ENCODE results near the gene RAB27B.

RAB27B gene

DNA sequence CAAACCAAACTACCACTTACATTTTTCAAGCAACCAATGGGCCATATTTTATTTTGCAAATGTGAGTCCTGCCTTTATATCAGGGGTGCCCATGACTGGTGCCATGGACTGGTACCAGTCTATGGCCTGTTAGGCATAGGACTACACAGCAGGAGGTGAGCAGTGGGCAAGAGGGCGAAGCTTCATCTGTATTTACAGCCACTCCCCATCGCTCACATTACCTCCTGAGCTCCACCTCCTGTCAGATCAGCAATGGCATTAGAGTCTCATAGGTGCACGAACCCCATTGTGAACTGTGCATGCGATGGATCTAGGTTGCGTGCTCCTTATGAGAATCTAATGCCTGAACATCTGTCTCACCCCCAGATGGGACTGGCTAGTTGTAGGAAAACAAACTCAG, 77.4 kb downstream of the RAB27B start:
- Histone ChIP-seq H3K9ac (ENCODE audit: low read length) (no peak overlapping the region), H3K4me3 (ENCODE audit: low read length) (no peak overlapping the region), H3K4me1 (ENCODE audit: control insufficient read depth, insufficient read depth, low read length) (no peaks in the 10 kb centered on the region), H3K27ac (ENCODE audit: low read depth, low read length) (no peak overlapping the region), H3K36me3 (ENCODE audit: control insufficient read depth, insufficient read depth, low read length) (no peaks in the 10 kb centered on the region), H3K27me3 (ENCODE audit: control insufficient read depth, insufficient read depth, low read length) (no peaks in the 10 kb centered on the region)

DNA sequence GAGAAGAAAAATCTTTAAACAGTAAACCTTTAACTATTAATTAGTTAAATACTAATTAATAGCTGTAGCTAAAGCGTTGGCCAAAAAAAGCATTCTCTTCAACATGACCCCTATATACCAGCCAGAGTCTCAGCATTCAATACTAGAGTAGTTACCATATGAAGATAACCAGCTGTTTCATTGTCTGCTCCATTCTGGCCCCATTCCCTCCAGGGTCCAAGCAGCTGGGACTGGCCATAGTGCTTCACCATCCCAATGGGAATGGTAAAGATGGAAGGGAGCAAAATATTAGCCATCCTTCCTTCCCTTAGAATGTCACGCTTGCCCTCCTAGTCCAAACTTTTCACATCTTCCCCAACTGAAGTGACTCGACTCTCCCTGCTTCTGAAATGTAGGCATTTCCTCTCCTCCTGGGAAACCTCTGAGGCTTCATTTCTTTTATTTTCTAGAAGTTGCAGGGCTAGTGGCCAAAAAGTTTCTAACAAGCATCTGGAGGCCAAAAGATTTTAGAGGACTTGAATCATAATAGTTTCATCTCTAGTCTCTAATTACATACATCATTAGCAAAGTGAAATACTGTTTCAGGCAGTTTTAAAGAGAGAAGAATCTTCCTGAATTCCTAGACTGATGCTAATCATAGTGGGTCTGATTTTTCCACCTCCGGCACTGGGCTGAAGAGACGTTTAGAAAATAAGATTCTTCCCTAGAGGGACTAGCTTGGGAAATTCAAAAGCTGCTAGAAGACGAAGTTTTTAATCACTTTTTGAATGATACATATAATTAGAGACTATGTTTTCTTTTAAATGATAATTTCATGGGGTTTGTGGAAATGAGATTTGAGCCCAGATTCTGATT, 78.3 kb downstream of the RAB27B start:
- H3K4me3 ChIP-seq (ENCODE audit: low read length) = no peak overlapping the region
- no peak overlapping the region for H3K27ac ChIP-seq (ENCODE audit: low read depth, low read length)
- no peaks in the 10 kb centered on the region for H3K36me3 ChIP-seq (ENCODE audit: control insufficient read depth, insufficient read depth, low read length)
- H3K4me1 ChIP-seq (ENCODE audit: control insufficient read depth, insufficient read depth, low read length) = no peaks in the 10 kb centered on the region
- H3K9ac ChIP-seq (ENCODE audit: low read length) = no peak overlapping the region
- no peaks in the 10 kb centered on the region for H3K27me3 ChIP-seq (ENCODE audit: control insufficient read depth, insufficient read depth, low read length)

DNA sequence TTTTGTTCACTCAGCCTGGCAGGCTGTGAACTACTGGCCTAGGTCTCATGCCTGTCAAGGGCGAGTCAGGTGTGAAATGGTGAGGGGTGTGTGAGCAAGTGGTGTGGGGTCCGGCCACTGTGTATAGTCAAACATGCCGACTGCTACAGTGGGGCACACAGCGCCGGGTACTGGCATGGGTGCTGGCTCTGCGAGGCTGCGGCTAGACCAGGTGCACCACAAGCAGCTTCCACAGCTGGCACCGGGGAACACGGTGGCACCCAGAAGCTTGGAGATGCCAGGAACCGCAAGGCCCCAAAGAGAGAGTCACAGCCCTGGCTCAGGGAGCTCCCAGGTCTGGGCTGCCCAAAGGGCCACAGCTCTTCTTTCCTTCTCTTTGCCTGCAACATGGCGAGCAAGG, 81.3 kb downstream of the RAB27B start:
- Histone ChIP-seq H3K27ac (ENCODE audit: low read depth, low read length) (no peak overlapping the region), H3K4me1 (ENCODE audit: control insufficient read depth, insufficient read depth, low read length) (no peaks in the 10 kb centered on the region), H3K9ac (ENCODE audit: low read length) (no peak overlapping the region), H3K4me3 (ENCODE audit: low read length) (no peak overlapping the region), H3K27me3 (ENCODE audit: control insufficient read depth, insufficient read depth, low read length) (no peaks in the 10 kb centered on the region), H3K36me3 (ENCODE audit: control insufficient read depth, insufficient read depth, low read length) (no peaks in the 10 kb centered on the region)

DNA sequence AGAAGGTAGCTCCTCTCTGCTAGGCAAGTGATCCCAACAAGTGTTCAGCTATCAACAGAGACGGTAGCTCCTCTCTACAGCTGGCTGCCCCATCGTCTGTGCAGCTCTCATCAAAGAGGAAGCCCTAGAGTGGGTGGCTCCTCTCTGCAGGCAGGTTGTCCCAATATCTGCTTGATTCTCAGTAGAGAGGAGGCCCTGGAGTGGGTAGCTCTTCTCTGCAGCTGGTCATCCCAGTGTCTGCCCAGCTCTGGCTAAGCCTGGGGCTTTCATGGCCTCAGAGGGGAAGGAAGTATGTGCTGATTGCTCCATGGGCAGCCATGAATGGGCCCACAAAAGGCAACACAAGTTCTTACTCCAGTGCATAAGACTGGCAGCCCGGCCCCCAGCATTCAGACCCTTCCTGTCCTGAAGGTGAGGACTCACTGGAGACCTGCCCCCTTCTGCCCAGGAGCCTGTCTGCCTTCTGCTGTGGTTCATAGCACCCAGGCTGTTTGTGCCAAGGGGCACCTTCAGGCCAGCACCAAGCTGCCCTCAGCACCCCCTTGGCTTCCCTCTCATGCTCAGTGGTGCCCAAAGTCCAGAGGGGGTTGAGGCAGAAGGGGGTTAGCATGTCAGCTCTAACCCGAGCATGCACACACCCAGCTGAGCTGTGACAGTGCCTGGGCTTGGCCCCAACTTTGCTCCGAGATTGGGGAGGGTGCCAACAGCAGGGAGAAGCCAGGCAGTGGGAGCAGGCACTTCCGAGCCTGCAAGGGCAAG, 82.1 kb downstream of the RAB27B start:
- Histone ChIP-seq H3K27me3 (ENCODE audit: control insufficient read depth, insufficient read depth, low read length) (no peaks in the 10 kb centered on the region), H3K36me3 (ENCODE audit: control insufficient read depth, insufficient read depth, low read length) (no peaks in the 10 kb centered on the region), H3K9ac (ENCODE audit: low read length) (no peak overlapping the region), H3K4me3 (ENCODE audit: low read length) (no peak overlapping the region), H3K4me1 (ENCODE audit: control insufficient read depth, insufficient read depth, low read length) (no peaks in the 10 kb centered on the region), H3K27ac (ENCODE audit: low read depth, low read length) (no peak overlapping the region)

DNA sequence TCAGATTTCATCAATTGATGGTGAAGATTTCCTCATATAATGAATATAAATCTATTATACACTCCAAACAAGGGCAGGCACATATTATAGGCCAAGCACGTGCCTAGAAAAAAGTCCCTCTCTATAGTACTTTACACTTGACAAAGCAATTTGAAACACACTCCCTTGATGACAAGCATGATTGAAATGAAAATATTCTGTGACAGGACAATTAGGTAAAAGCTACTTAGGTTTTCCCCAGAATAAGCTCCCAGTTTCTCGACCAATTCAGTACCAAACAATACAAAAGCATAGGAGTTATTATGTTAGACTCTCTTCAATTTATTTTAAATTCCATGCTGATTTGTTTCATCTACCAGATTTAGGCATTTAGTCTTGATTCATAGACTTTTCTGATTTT, 83.3 kb downstream of the RAB27B start:
- H3K9ac ChIP-seq (ENCODE audit: low read length) = no peak overlapping the region
- no peaks in the 10 kb centered on the region for H3K36me3 ChIP-seq (ENCODE audit: control insufficient read depth, insufficient read depth, low read length)
- no peak overlapping the region for H3K27ac ChIP-seq (ENCODE audit: low read depth, low read length)
- H3K4me1 ChIP-seq (ENCODE audit: control insufficient read depth, insufficient read depth, low read length) = no peaks in the 10 kb centered on the region
- H3K4me3 ChIP-seq (ENCODE audit: low read length) = no peak overlapping the region
- H3K27me3 ChIP-seq (ENCODE audit: control insufficient read depth, insufficient read depth, low read length) = no peaks in the 10 kb centered on the region

DNA sequence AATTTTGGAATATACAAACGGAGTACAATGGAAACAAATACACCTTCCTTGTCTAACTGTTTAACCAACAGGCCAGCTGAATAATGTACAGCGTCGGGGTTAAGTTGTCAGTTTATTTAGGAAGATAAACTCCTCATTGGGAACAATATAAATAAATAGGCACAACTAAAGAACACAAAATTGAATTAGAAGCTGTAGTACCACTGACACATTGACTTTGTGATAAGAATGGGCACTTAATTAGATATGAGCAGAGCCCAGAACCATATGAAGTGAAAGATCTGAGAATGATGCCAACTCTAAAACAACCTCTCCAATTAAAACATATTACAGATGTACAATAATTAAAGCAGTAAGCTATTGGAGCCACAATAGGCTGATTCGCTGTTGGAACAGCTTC, 86.5 kb downstream of the RAB27B start:
- Histone ChIP-seq H3K27ac (ENCODE audit: low read depth, low read length) (no peak overlapping the region), H3K4me3 (ENCODE audit: low read length) (no peak overlapping the region), H3K9ac (ENCODE audit: low read length) (no peak overlapping the region), H3K4me1 (ENCODE audit: control insufficient read depth, insufficient read depth, low read length) (no peaks in the 10 kb centered on the region), H3K36me3 (ENCODE audit: control insufficient read depth, insufficient read depth, low read length) (no peaks in the 10 kb centered on the region), H3K27me3 (ENCODE audit: control insufficient read depth, insufficient read depth, low read length) (no peaks in the 10 kb centered on the region)

DNA sequence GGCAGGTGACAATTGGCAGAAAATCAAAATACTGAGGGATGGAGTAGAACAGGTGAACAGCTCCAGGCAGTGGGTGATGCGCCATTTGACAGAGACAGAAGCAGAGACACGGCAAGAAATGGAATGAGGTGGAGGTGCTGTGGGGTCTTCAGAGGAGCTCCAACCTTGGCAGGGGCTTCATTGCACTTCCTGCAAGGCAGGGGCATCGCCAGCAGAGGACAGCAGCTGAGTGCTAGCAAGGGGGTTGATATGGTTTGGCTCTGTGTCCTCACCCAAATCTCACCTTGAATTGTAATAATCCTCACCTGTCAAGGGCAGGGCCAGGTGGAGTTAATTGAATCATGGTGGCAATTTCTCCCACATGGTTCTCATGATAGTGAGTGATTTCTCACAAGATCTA, 88.2 kb downstream of the RAB27B start:
- Histone ChIP-seq H3K4me3 (ENCODE audit: low read length) (no peak overlapping the region), H3K36me3 (ENCODE audit: control insufficient read depth, insufficient read depth, low read length) (no peaks in the 10 kb centered on the region)

DNA sequence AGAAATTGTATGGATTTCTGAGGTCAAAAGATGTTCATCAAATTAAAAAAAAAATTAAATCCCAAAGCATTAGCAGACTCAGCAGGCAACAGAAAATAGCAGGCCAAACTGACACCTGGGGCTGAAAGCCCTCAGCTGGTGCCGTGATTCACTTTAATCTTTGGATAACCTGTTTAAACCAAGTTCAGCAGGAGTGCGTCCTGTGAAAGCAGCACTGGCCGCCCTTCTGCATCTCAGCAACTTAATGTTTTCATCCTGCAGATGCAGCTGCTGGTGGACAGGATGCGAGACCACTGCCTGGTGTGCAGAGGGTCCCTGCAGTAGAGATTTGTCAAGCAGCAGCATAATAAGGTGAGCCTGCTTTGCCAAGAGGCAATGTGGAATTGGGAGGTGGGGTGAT, 89.8 kb downstream of the RAB27B start:
- H3K9ac ChIP-seq (ENCODE audit: low read length) = no peak overlapping the region
- H3K4me1 ChIP-seq (ENCODE audit: control insufficient read depth, insufficient read depth, low read length) = no peaks in the 10 kb centered on the region
- H3K27ac ChIP-seq (ENCODE audit: low read depth, low read length) = no peak overlapping the region
- no peak overlapping the region for H3K4me3 ChIP-seq (ENCODE audit: low read length)
- H3K27me3 ChIP-seq (ENCODE audit: control insufficient read depth, insufficient read depth, low read length) = no peaks in the 10 kb centered on the region
- no peaks in the 10 kb centered on the region for H3K36me3 ChIP-seq (ENCODE audit: control insufficient read depth, insufficient read depth, low read length)

More for the DNA sequence above, 88.2 kb downstream of the RAB27B start:
- Histone ChIP-seq H3K4me1 (ENCODE audit: control insufficient read depth, insufficient read depth, low read length) (no peaks in the 10 kb centered on the region), H3K27ac (ENCODE audit: low read depth, low read length) (no peak overlapping the region), H3K27me3 (ENCODE audit: control insufficient read depth, insufficient read depth, low read length) (no peaks in the 10 kb centered on the region), H3K9ac (ENCODE audit: low read length) (no peak overlapping the region)

DNA sequence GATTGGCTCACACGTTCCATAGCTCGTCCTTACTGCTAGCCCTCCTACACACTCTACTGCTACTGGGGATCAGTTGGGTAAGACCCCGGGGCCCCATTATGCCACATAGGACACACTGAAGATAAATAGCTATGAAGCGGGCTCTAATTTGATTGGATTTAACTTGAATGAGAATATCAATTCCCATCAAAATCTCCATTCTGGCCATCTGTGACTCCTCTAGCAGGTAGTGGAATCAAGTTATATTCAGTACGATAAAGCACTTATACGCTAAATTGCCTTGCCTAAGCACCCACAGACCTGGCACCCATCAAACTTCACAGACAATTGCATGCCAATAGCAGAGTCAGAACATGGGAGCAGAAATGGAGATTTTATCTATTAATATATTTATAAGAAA, 91.1 kb downstream of the RAB27B start:
- H3K4me3 ChIP-seq (ENCODE audit: low read length) = no peak overlapping the region
- H3K27me3 ChIP-seq (ENCODE audit: control insufficient read depth, insufficient read depth, low read length) = no peaks in the 10 kb centered on the region
- no peaks in the 10 kb centered on the region for H3K4me1 ChIP-seq (ENCODE audit: control insufficient read depth, insufficient read depth, low read length)
- H3K27ac ChIP-seq (ENCODE audit: low read depth, low read length) = no peak overlapping the region
- no peak overlapping the region for H3K9ac ChIP-seq (ENCODE audit: low read length)
- H3K36me3 ChIP-seq (ENCODE audit: control insufficient read depth, insufficient read depth, low read length) = no peaks in the 10 kb centered on the region

DNA sequence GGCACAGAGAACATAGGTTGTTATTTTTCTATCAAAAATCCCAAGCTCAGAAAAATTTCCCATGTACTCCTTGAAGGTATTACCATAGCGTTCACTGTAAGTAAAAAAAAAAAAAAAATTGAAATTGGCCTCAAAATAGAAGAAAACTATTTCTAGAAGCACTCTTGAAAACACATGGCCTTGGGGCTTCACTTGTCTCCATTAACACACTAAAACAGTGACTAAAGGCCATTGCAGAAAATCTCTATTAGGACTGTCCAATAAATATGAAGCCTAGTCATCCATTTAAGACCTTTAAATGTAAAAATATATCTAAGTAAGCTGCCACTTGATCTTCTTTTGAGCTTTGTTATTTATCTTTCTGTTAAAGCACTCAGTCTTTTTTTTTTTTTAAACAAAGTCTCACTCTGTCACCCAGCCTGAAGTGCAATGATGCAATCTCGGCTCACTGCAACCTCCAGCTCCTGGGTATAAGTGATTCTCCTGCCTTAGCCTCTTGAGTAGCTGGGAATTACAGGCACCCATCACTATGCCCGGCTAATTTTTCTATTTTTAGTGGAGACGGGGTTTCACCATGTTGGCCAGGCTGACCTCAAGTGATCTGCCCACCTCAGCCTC, 95.2 kb downstream of the RAB27B start:
- Histone ChIP-seq H3K27ac (ENCODE audit: low read depth, low read length) (no peak overlapping the region), H3K4me1 (ENCODE audit: control insufficient read depth, insufficient read depth, low read length) (no peaks in the 10 kb centered on the region), H3K4me3 (ENCODE audit: low read length) (no peak overlapping the region), H3K27me3 (ENCODE audit: control insufficient read depth, insufficient read depth, low read length) (no peaks in the 10 kb centered on the region), H3K36me3 (ENCODE audit: control insufficient read depth, insufficient read depth, low read length) (no peaks in the 10 kb centered on the region), H3K9ac (ENCODE audit: low read length) (no peak overlapping the region)

DNA sequence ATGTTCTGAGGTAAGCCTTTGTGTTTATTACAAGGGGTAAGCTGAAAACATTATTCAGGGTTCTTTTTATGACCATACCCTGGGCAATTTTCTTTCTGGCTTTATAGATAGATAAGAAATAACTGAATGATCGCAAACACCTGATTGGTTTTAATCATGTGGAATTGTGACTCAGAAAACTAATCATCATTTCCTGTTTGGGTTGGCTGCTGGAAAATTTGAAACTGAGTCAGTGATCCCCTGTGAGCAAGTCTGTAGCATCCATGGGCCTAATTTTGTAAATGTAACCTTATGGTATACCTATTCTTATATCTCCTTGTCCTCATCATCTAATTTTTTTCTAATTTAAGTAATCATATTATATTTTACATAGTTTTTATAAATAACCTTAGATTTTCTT, 96.7 kb downstream of the RAB27B start:
- H3K4me3 ChIP-seq (ENCODE audit: low read length) = no peak overlapping the region
- H3K4me1 ChIP-seq (ENCODE audit: control insufficient read depth, insufficient read depth, low read length) = no peaks in the 10 kb centered on the region
- no peaks in the 10 kb centered on the region for H3K27me3 ChIP-seq (ENCODE audit: control insufficient read depth, insufficient read depth, low read length)
- no peaks in the 10 kb centered on the region for H3K36me3 ChIP-seq (ENCODE audit: control insufficient read depth, insufficient read depth, low read length)
- H3K27ac ChIP-seq (ENCODE audit: low read depth, low read length) = no peak overlapping the region
- H3K9ac ChIP-seq (ENCODE audit: low read length) = no peak overlapping the region

DNA sequence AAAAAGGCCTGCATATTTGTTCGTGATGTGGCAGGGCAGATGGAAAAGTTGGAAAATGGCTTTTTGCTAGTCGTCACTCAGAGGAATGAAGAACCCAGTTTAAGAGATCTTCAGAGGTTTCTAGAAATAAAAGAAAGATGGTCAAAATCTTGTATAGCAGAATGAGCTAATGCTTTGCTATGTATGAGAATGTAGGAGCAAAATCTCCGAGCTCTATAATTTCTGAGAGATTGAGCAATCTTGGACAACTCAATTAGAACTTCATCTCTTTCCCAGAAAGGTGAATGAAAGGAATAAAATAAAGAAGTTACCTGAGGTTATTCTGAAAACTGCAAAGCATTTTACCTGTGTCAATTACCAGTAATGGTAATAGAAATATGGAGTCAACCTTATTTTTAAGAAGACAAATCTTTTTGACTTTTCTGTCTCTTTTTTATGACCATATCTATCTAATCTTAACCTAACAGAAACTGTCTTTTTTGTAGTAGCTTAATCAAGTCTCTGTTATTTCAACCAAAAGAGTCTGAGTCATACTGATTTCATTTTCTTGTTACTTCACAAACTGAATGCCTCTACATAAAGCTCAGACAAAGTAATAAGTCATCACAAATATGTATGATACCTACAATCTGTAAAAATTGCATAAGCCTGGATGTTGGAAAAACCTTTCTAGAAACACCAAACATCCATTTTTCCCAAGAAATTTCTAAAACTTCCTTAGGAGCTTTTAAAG, 98.5 kb downstream of the RAB27B start:
- no peaks in the 10 kb centered on the region for H3K36me3 ChIP-seq (ENCODE audit: control insufficient read depth, insufficient read depth, low read length)
- H3K9ac ChIP-seq (ENCODE audit: low read length) = no peak overlapping the region
- no peak overlapping the region for H3K4me3 ChIP-seq (ENCODE audit: low read length)
- no peaks in the 10 kb centered on the region for H3K4me1 ChIP-seq (ENCODE audit: control insufficient read depth, insufficient read depth, low read length)
- H3K27me3 ChIP-seq (ENCODE audit: control insufficient read depth, insufficient read depth, low read length) = no peaks in the 10 kb centered on the region
- H3K27ac ChIP-seq (ENCODE audit: low read depth, low read length) = no peak overlapping the region

Measured in rectal smooth muscle tissue (tissue), 1 donor.